ENCODE results near the gene KRT16. TPM values are rescaled to one million over a fixed set of nuclear protein-coding genes. Genes with fewer than 3 reads are reported as not detected.
A peak's percentile ranks its signal among the peaks of the same experiment; 100 is the strongest.
"Not testable (repeated sequence)": the region's sequence is repeated elsewhere in the genome, so short reads cannot be mapped to it uniquely, and the experiment has no call there.

KRT16 gene
- 0.01 TPM for polyA plus RNA-seq (2013, experiment 1 of 2)
- polyA plus RNA-seq (2013, experiment 2 of 2), result not detected

DNA sequence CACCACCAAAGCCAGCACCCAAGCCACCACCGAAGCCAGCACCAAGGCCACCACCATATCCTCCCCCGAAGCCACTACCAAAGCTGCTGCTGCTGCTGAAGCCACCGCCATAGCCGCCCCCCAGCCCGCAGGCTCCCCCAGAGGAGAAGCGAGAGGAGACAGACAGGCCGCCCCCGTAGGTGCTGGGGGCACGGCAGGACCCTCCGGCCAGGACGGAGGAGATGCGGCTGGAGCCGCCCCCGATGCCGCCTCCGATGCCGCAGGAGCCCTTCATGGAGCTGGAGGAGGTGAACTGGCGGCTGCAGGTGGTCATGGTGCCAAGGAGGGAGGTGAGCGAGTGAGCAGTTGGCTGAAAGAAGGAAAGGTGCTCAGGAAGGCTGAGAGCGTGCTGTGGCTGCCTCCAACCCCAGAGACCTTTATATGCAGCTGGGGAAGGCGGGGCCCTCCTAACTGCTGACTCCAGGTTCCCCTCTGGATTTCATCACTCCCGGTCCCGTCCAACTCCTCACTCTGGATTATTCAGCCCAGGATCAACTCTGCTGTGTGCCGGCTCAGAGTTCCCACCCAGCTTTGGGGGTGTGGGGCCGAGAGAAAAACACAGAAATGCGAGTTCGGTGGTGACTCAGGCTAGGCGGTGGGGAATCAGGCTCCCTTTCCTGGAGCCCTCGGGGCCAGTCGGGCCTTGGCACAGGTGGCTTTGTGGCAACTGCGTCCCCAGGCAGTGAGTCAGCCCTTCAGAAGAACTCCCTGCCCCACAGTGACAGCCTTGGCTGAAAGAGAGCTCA is at the start of gene KRT16:
Gene KRT16, minus strand, starts transcription at position 392 of the 785 bp plus-strand sequence. Its CDS starts 79 bp downstream, at position 313.
- not testable (repeated sequence) for DNase-seq; H3K79me1 ChIP-seq (ENCODE audit: low read length); H3K79me2 ChIP-seq (ENCODE audit: control insufficient read depth, insufficient read depth, low read length); H3K9ac ChIP-seq (ENCODE audit: low read length); H3K4me3 ChIP-seq (ENCODE audit: low read length); H3K27ac ChIP-seq (ENCODE audit: low read depth, low read length); H3K18ac ChIP-seq (ENCODE audit: low read length); H3K4me2 ChIP-seq (ENCODE audit: low read length); H3K27me3 ChIP-seq (ENCODE audit: insufficient read depth, low read length, poor library complexity); H3K4ac ChIP-seq (ENCODE audit: low read depth, low read length); H3K56ac ChIP-seq (ENCODE audit: low read length); H2BK120ac ChIP-seq (ENCODE audit: low read depth, low read length); H3K23ac ChIP-seq (ENCODE audit: low read length); H3K4me1 ChIP-seq (ENCODE audit: control insufficient read depth, low read depth, low read length); H4K8ac ChIP-seq (ENCODE audit: low read depth, low read length); H4K5ac ChIP-seq (ENCODE audit: low read length); H2BK5ac ChIP-seq (ENCODE audit: low read length); H2AK5ac ChIP-seq (ENCODE audit: low read length); H3K36me3 ChIP-seq (ENCODE audit: control insufficient read depth, insufficient read depth, low read length); H2BK15ac ChIP-seq (replicated peaks; ENCODE audit: low read depth)
- WGBS (ENCODE audit: extremely low coverage, insufficient coverage, low lambda C conversion rate), result no CpG with 5 or more reads among the region's 31 CpGs

GRCh38 chr17:41660221-41660711 is 47.7 kb upstream of the KRT16 start:
- Histone ChIP-seq H3K27ac (ENCODE audit: low read depth, low read length) (no peak overlapping the region), H4K8ac (ENCODE audit: low read depth, low read length) (no peak overlapping the region), H3K79me2 (ENCODE audit: control insufficient read depth, insufficient read depth, low read length) (no peaks in the 10 kb centered on the region), H3K36me3 (ENCODE audit: control insufficient read depth, insufficient read depth, low read length) (no peaks in the 10 kb centered on the region), H2AK5ac (ENCODE audit: low read length) (no peak overlapping the region), H4K5ac (ENCODE audit: low read length) (no peak overlapping the region), H2BK15ac (replicated peaks; ENCODE audit: low read depth) (no peak overlapping the region), H3K23ac (ENCODE audit: low read length) (no peak overlapping the region), H3K4ac (ENCODE audit: low read depth, low read length) (no peak overlapping the region), H3K56ac (ENCODE audit: low read length) (no peak overlapping the region), H3K9ac (ENCODE audit: low read length) (no peak overlapping the region), H2BK120ac (ENCODE audit: low read depth, low read length) (no peak overlapping the region), H2BK5ac (ENCODE audit: low read length) (no peak overlapping the region), H3K4me2 (ENCODE audit: low read length) (no peak overlapping the region), H3K4me1 (ENCODE audit: control insufficient read depth, low read depth, low read length) (no peaks in the 10 kb centered on the region), H3K27me3 (ENCODE audit: insufficient read depth, low read length, poor library complexity) (no peaks in the 10 kb centered on the region), H3K4me3 (ENCODE audit: low read length) (no peak overlapping the region), H3K79me1 (ENCODE audit: low read length) (no peaks in the 10 kb centered on the region), H3K18ac (ENCODE audit: low read length) (no peak overlapping the region)
- WGBS (ENCODE audit: extremely low coverage, insufficient coverage, low lambda C conversion rate), result no CpG with 5 or more reads among the region's 8 CpGs
- no peak for DNase-seq

GRCh38 chr17:41659427-41660212 is 47.1 kb upstream of the KRT16 start:
- H2BK120ac ChIP-seq (ENCODE audit: low read depth, low read length), result no peak overlapping the region
- H2AK5ac ChIP-seq (ENCODE audit: low read length), result no peak overlapping the region
- H3K27me3 ChIP-seq (ENCODE audit: insufficient read depth, low read length, poor library complexity), result no peaks in the 10 kb centered on the region
- H4K5ac ChIP-seq (ENCODE audit: low read length), result no peak overlapping the region
- no peak overlapping the region for H4K8ac ChIP-seq (ENCODE audit: low read depth, low read length)
- no peak overlapping the region for H2BK5ac ChIP-seq (ENCODE audit: low read length)
- H3K79me2 ChIP-seq (ENCODE audit: control insufficient read depth, insufficient read depth, low read length), result no peaks in the 10 kb centered on the region
- no peak overlapping the region for H3K4me3 ChIP-seq (ENCODE audit: low read length)
- no CpG with 5 or more reads among the region's 11 CpGs for WGBS (ENCODE audit: extremely low coverage, insufficient coverage, low lambda C conversion rate)
- H3K36me3 ChIP-seq (ENCODE audit: control insufficient read depth, insufficient read depth, low read length), result no peaks in the 10 kb centered on the region
- no peaks in the 10 kb centered on the region for H3K4me1 ChIP-seq (ENCODE audit: control insufficient read depth, low read depth, low read length)
- H3K4me2 ChIP-seq (ENCODE audit: low read length), result no peak overlapping the region
- H3K27ac ChIP-seq (ENCODE audit: low read depth, low read length), result no peak overlapping the region
- no peak overlapping the region for H3K18ac ChIP-seq (ENCODE audit: low read length)
- no peak overlapping the region for H3K56ac ChIP-seq (ENCODE audit: low read length)
- no peak for DNase-seq
- H3K4ac ChIP-seq (ENCODE audit: low read depth, low read length), result no peak overlapping the region
- H3K79me1 ChIP-seq (ENCODE audit: low read length), result no peaks in the 10 kb centered on the region
- H3K23ac ChIP-seq (ENCODE audit: low read length), result no peak overlapping the region
- no peak overlapping the region for H3K9ac ChIP-seq (ENCODE audit: low read length)
- H2BK15ac ChIP-seq (replicated peaks; ENCODE audit: low read depth), result no peak overlapping the region

DNA sequence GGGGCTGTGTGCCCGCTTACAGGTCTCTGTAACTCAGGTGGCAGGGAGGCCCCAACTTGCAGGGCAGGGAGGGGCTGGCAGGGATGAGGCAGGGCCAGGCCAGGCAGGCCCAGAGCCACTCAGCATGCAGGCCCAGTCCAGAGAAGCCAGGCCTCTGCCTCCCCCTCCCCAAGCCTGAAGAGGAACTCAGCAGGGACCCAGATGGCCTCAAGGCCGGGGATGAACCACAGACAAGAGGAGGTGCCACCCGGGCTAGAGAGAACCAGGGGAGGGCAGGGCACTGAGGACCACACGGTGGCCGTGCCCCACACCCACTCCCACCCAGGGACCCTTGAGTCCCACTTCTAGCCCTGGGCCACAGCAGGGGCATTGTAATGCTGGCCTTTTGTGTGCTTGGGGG is 46.3 kb upstream of the KRT16 start:
- H3K36me3 ChIP-seq (ENCODE audit: control insufficient read depth, insufficient read depth, low read length), result no peaks in the 10 kb centered on the region

GRCh38 chr17:41657936-41658335 is 45.4 kb upstream of the KRT16 start:
- Histone ChIP-seq H3K4me3 (ENCODE audit: low read length) (no peak overlapping the region), H3K56ac (ENCODE audit: low read length) (no peak overlapping the region), H3K9ac (ENCODE audit: low read length) (no peak overlapping the region), H3K79me1 (ENCODE audit: low read length) (no peaks in the 10 kb centered on the region), H3K4me2 (ENCODE audit: low read length) (no peak overlapping the region), H2BK120ac (ENCODE audit: low read depth, low read length) (no peak overlapping the region), H3K79me2 (ENCODE audit: control insufficient read depth, insufficient read depth, low read length) (no peaks in the 10 kb centered on the region), H3K18ac (ENCODE audit: low read length) (no peak overlapping the region), H3K36me3 (ENCODE audit: control insufficient read depth, insufficient read depth, low read length) (no peaks in the 10 kb centered on the region), H2BK15ac (replicated peaks; ENCODE audit: low read depth) (no peak overlapping the region), H3K4ac (ENCODE audit: low read depth, low read length) (no peak overlapping the region), H4K8ac (ENCODE audit: low read depth, low read length) (no peak overlapping the region), H3K4me1 (ENCODE audit: control insufficient read depth, low read depth, low read length) (no peaks in the 10 kb centered on the region), H3K27ac (ENCODE audit: low read depth, low read length) (no peak overlapping the region), H2AK5ac (ENCODE audit: low read length) (no peak overlapping the region), H3K23ac (ENCODE audit: low read length) (no peak overlapping the region), H4K5ac (ENCODE audit: low read length) (no peak overlapping the region), H3K27me3 (ENCODE audit: insufficient read depth, low read length, poor library complexity) (no peaks in the 10 kb centered on the region), H2BK5ac (ENCODE audit: low read length) (no peak overlapping the region)
- no CpG with 5 or more reads among the region's 12 CpGs for WGBS (ENCODE audit: extremely low coverage, insufficient coverage, low lambda C conversion rate)
- DNase-seq, result no peak

More for the DNA sequence above, 46.3 kb upstream of the KRT16 start:
- H3K4me1 ChIP-seq (ENCODE audit: control insufficient read depth, low read depth, low read length), result no peaks in the 10 kb centered on the region
- no peak overlapping the region for H4K5ac ChIP-seq (ENCODE audit: low read length)
- H3K4me2 ChIP-seq (ENCODE audit: low read length), result no peak overlapping the region
- H2BK120ac ChIP-seq (ENCODE audit: low read depth, low read length), result no peak overlapping the region
- H3K4me3 ChIP-seq (ENCODE audit: low read length), result no peak overlapping the region
- H3K56ac ChIP-seq (ENCODE audit: low read length), result peak overlapping the region; percentile 25
- H3K23ac ChIP-seq (ENCODE audit: low read length), result no peak overlapping the region
- H4K8ac ChIP-seq (ENCODE audit: low read depth, low read length), result no peak overlapping the region
- H2BK15ac ChIP-seq (replicated peaks; ENCODE audit: low read depth), result no peak overlapping the region
- DNase-seq, result no peak
- no peak overlapping the region for H3K27ac ChIP-seq (ENCODE audit: low read depth, low read length)
- H2AK5ac ChIP-seq (ENCODE audit: low read length), result no peak overlapping the region
- no peak overlapping the region for H2BK5ac ChIP-seq (ENCODE audit: low read length)
- no peaks in the 10 kb centered on the region for H3K79me2 ChIP-seq (ENCODE audit: control insufficient read depth, insufficient read depth, low read length)
- no peak overlapping the region for H3K4ac ChIP-seq (ENCODE audit: low read depth, low read length)
- no peak overlapping the region for H3K18ac ChIP-seq (ENCODE audit: low read length)
- H3K79me1 ChIP-seq (ENCODE audit: low read length), result no peaks in the 10 kb centered on the region
- no peaks in the 10 kb centered on the region for H3K27me3 ChIP-seq (ENCODE audit: insufficient read depth, low read length, poor library complexity)
- H3K9ac ChIP-seq (ENCODE audit: low read length), result no peak overlapping the region
- no CpG with 5 or more reads among the region's 5 CpGs for WGBS (ENCODE audit: extremely low coverage, insufficient coverage, low lambda C conversion rate)
